Transverse colon (tissue), 4 donors: ENCODE measurements around the gene KLHL21.

ENCODE experiments used
- CTCF ChIP-seq, 5 experiments: fragments of 200-600 bp in 3 of 5; fragments of 450-650 bp in 2 of 5; sonication (generic) in 3 of 5; IDR thresholded peaks; 1 replicate in 2 of 5; 2 replicates in 3 of 5; pipeline ENCODE4 v1.5.1; 2016 to 2017; ENCODE audit warnings: antibody characterized with exemption in 5 of 5, inconsistent platforms in 3 of 5, mild to moderate bottlenecking in 2 of 5, moderate library complexity in 1 of 5
- POLR2AphosphoS5 ChIP-seq, 3 donors: sonication (generic); formaldehyde crosslinking; IDR thresholded peaks; one replicate each; pipeline ENCODE4 v1.6.1; 2016; ENCODE audit warnings: antibody characterized with exemption in 3 of 3

DNA sequence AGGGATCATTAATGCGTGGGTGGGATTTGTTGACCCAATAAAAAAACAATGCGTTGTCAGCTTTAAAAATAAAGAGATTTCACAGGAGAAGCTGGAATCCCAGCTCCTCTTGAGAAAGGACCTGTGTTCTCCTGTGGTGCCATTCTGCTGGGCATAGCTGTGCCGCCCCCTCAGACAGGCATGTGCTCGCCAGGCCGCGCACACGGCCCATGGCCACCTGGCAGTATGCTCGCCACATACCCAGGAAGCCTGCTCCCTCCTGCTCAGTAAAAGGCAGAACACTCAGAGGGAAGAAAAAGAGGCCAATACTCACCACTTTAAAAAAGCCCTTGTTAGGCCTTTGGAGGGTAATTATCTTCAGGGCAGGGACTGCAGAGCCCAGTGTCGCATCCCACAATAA is 35.1 kb upstream of the KLHL21 start:
- TF ChIP-seq CTCF (IDR thresholded peaks at IDR 0.05) = no peak
- no peak for TF ChIP-seq POLR2AphosphoS5 (IDR thresholded peaks at IDR 0.05)
